AG09309 (cell line): ENCODE data around the gene BANK1.

Experiments used
- DNase-seq: peaks from one replicate; pipeline ENCODE4 v3.0.0-alpha.2; 2010; ENCODE audit warnings: low read depth
- H3K4me3 ChIP-seq: 2 replicates; pipeline ENCODE4 v1.5.1; 2011; ENCODE audit warnings: mild to moderate bottlenecking, low read depth, low read length, moderate library complexity; ENCODE audit not compliant: control insufficient read depth
- CTCF ChIP-seq: IDR thresholded peaks from 2 replicates; pipeline ENCODE4 v1.5.1; 2011; ENCODE audit warnings: mild to moderate bottlenecking, low read depth, low read length, inconsistent platforms; ENCODE audit not compliant: insufficient read depth, control insufficient read depth; ENCODE audit errors: missing control alignments

The BANK1 gene

GRCh38 chr4:101763576-101763975 lies 27.0 kb upstream of the BANK1 start:
- TF ChIP-seq CTCF, result no peak
- no peak overlapping the region for H3K4me3 ChIP-seq
- DNase-seq, result no peak

GRCh38 chr4:101774807-101775206 lies 15.7 kb upstream of the BANK1 start:
- peak; percentile 52 for DNase-seq
- no peak overlapping the region for H3K4me3 ChIP-seq
- TF ChIP-seq CTCF, result no peak

GRCh38 chr4:101777431-101777830 lies 13.1 kb upstream of the BANK1 start:
- no peak overlapping the region for H3K4me3 ChIP-seq
- no peak for TF ChIP-seq CTCF
- no peak for DNase-seq

- DNase-seq, result no peak
- no peak overlapping the region for H3K4me3 ChIP-seq
- no peak for TF ChIP-seq CTCF
These were observed 10.2 kb upstream of the BANK1 start for GRCh38 chr4:101780284-101780683.

GRCh38 chr4:101782546-101782945 lies 8.0 kb upstream of the BANK1 start:
- no peak for DNase-seq
- no peak overlapping the region for H3K4me3 ChIP-seq
- TF ChIP-seq CTCF, result no peak

GRCh38 chr4:101784957-101785356 lies 5.6 kb upstream of the BANK1 start:
- H3K4me3 ChIP-seq, result no peak overlapping the region
- no peak for TF ChIP-seq CTCF
- no peak for DNase-seq

GRCh38 chr4:101785486-101785885 lies 5.0 kb upstream of the BANK1 start:
- no peak overlapping the region for H3K4me3 ChIP-seq
- no peak for TF ChIP-seq CTCF
- DNase-seq, result no peak
